Cardiac muscle cell (in vitro differentiated cells and primary cell): ENCODE measurements around the gene CALML6. TPM values are rescaled to one million over a fixed set of nuclear protein-coding genes. Genes with fewer than 3 reads are reported as not detected.

ENCODE experiments used
- DNase-seq, 2 donors: peaks; one replicate each; pipeline versions ENCODE4 v3.0.0 to v3.0.0-alpha.2; 2010 to 2017; ENCODE audit warnings: low read depth in 1 of 2, low spot score in 1 of 2
- H3K27ac ChIP-seq: fragments of 200-600 bp; sonication (generic); 2 replicates; pipeline ENCODE4 v1.5.1; 2016
- H3K27me3 ChIP-seq: fragments of 200-600 bp; sonication (generic); 2 replicates; pipeline ENCODE4 v1.6.0; 2016; ENCODE audit warnings: control low read depth
- H3K36me3 ChIP-seq: fragments of 200-600 bp; sonication (generic); 2 replicates; pipeline ENCODE4 v1.5.1; 2016; ENCODE audit warnings: control low read depth
- H3K4me1 ChIP-seq: fragments of 200-600 bp; sonication (generic); 2 replicates; pipeline ENCODE4 v1.8.1; 2017; ENCODE audit warnings: low read depth, mild to moderate bottlenecking, mixed run types
- H3K4me3 ChIP-seq: fragments of 200-600 bp; sonication (generic); 2 replicates; pipeline ENCODE4 v1.5.1; 2016; ENCODE audit warnings: mild to moderate bottlenecking
- H3K9me3 ChIP-seq: fragments of 200-600 bp; sonication (generic); 2 replicates; pipeline ENCODE4 v1.5.1; 2017; ENCODE audit warnings: low read depth, mild to moderate bottlenecking, control low read depth
- CTCF ChIP-seq: IDR thresholded peaks from 2 replicates; pipeline ENCODE4 v1.5.1; 2012; ENCODE audit warnings: low read depth, mild to moderate bottlenecking, low read length
- polyA plus RNA-seq: library from polyadenylated mRNA; unstranded; fragments of >200 nt; fragmentation: Nextera tagmentation; extraction: Ambion mirVana; gene quantifications from 2 replicates; pipeline ENCODE4 v1.2.1, GENCODE V29; 2016
- total RNA-seq: library from RNA; depleted of rRNA; stranded (reverse); fragments of >200 nt; gene quantifications from 2 replicates; pipeline ENCODE4 v1.2.3, GENCODE V29; 2016

CALML6 gene
- total and polyA plus RNA-seq, 2 experiments from 2014 or later: 0.28 to 0.63 TPM

- DNase-seq: no peak
- Histone ChIP-seq H3K27me3 (no peaks in the 10 kb centered on the region), H3K4me3 (no peak overlapping the region), H3K4me1 (peaks cover 28% of the 10 kb centered on the region), H3K9me3 (no peaks in the 10 kb centered on the region), H3K36me3 (no peaks in the 10 kb centered on the region), H3K27ac (no peak overlapping the region)
- no peak for TF ChIP-seq CTCF
These were observed 21.6 kb upstream of the CALML6 start for GRCh38 chr1:1893291-1893985.

DNA sequence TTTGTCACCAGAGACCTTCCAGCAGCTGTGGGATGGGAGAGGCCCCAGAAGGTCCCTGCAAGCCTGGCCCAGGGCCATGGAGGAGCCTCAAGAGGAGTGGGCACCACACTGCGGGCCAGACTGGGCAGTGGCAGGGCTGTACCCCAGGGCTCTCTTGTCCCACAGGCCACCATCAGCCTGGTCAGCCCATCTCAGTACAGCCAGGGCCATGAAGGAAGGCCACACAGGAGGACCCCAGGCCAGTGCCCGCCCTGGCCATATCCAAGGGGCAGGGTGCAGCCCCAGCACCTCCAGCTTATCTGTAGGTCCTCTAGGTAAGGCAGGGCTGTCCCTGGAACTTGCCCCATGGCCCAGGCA, 21.1 kb upstream of the CALML6 start:
- H3K4me3 ChIP-seq: no peak overlapping the region
- DNase-seq: no peak
- H3K9me3 ChIP-seq: no peaks in the 10 kb centered on the region
- no peaks in the 10 kb centered on the region for H3K36me3 ChIP-seq
- no peak for TF ChIP-seq CTCF
- peaks cover 22% of the 10 kb centered on the region for H3K4me1 ChIP-seq
- H3K27me3 ChIP-seq: no peaks in the 10 kb centered on the region
- H3K27ac ChIP-seq: no peak overlapping the region

- H3K27ac ChIP-seq: no peak overlapping the region
- H3K4me1 ChIP-seq: peaks cover 18% of the 10 kb centered on the region
- H3K27me3 ChIP-seq: no peaks in the 10 kb centered on the region
- no peaks in the 10 kb centered on the region for H3K36me3 ChIP-seq
- no peak overlapping the region for H3K4me3 ChIP-seq
- DNase-seq: no peak
- no peaks in the 10 kb centered on the region for H3K9me3 ChIP-seq
- no peak for TF ChIP-seq CTCF
These were observed 20.6 kb upstream of the CALML6 start for GRCh38 chr1:1894354-1895059.

DNA sequence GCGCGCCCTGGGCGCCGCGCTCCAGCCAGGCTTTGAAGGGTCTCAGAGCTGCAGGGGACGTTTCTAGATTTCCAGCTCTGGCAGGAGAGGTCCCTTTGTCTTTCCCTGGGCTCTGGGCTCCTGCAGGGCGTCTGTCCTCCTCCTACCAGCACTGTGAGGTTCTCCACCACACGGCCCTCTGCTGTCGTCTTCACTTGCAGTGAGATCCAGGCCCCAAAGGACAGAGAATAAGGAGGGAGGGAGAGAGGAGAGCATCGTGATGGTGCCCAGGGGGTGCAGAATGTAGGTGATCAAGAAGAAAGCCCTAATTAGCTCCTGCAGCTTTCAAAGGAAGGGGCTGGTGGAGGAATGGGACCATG, 20.0 kb upstream of the CALML6 start:
- no peaks in the 10 kb centered on the region for H3K27me3 ChIP-seq
- H3K4me3 ChIP-seq: no peak overlapping the region
- H3K27ac ChIP-seq: no peak overlapping the region
- DNase-seq: no peak
- peaks cover 18% of the 10 kb centered on the region for H3K4me1 ChIP-seq
- H3K9me3 ChIP-seq: no peaks in the 10 kb centered on the region
- no peaks in the 10 kb centered on the region for H3K36me3 ChIP-seq
- TF ChIP-seq CTCF: no peak

- Histone ChIP-seq H3K27me3 (no peaks in the 10 kb centered on the region), H3K36me3 (no peaks in the 10 kb centered on the region), H3K4me1 (peaks cover 18% of the 10 kb centered on the region), H3K9me3 (no peaks in the 10 kb centered on the region), H3K4me3 (no peak overlapping the region), H3K27ac (no peak overlapping the region)
- DNase-seq: no peak
- no peak for TF ChIP-seq CTCF
These were observed 19.4 kb upstream of the CALML6 start for GRCh38 chr1:1895456-1896336.
